ENCODE results near the gene VSX1.

DNA sequence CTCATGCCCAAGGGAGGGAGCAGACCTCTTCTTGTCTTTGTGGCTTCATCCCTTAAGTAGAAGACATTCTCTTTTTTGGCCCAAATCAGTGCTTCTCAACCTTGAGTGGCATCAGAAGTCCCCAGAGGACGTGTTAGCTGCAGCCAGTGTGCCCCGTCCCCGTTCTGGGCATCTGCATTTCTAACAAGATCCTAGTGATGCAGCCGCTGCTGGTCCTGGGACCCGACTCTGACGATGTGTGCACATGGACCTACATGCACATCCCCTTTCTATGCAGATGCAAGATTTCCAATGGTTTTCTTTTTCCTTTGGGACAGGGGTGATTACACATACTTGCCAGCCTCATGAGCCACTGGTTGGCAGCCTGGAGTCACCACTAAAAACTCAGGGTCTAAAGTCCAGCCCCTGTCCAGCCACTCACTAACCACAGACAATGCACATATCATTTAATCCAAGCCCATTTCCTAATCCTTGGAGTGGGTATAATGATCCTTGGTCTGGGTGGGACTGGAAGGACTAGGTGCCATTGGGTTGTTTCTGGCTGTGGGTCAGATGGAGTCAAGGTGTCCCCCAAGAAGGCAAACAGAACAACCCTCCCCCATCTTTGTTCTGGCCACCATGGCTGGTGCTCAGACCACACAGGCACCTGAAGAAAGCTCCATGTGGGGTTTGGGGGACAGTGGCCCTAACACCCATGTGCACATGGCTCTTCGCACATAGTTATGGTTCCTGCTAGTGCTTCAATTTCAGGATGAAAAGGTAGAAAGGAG, 30.4 kb downstream of the VSX1 start:
- TF ChIP-seq, protein P1, sequence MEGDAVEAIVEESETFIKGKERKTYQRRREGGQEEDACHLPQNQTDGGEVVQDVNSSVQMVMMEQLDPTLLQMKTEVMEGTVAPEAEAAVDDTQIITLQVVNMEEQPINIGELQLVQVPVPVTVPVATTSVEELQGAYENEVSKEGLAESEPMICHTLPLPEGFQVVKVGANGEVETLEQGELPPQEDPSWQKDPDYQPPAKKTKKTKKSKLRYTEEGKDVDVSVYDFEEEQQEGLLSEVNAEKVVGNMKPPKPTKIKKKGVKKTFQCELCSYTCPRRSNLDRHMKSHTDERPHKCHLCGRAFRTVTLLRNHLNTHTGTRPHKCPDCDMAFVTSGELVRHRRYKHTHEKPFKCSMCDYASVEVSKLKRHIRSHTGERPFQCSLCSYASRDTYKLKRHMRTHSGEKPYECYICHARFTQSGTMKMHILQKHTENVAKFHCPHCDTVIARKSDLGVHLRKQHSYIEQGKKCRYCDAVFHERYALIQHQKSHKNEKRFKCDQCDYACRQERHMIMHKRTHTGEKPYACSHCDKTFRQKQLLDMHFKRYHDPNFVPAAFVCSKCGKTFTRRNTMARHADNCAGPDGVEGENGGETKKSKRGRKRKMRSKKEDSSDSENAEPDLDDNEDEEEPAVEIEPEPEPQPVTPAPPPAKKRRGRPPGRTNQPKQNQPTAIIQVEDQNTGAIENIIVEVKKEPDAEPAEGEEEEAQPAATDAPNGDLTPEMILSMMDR (IDR thresholded peaks at IDR 0.05): no peak
- TF ChIP-seq POLR2A (IDR thresholded peaks at IDR 0.05): no peak
